Mesothelial cell of epicardium (in vitro differentiated cells): ENCODE results near the gene ATRNL1. TPM values are rescaled to one million over a fixed set of nuclear protein-coding genes. Genes with fewer than 3 reads are reported as not detected.

Source experiments
- DNase-seq, 2 experiments: peaks; one replicate each; pipeline ENCODE4 v3.0.0; 2021; ENCODE audit warnings: low spot score in 2 of 2; ENCODE audit not compliant: unreplicated experiment in 2 of 2
- H3K27ac Mint-ChIP-seq: 2 replicates; pipeline ENCODE4 v1.8.0; 2021; ENCODE audit warnings: mixed read lengths
- H3K27me3 Mint-ChIP-seq: 2 replicates; pipeline ENCODE4 v1.8.0; 2021; ENCODE audit warnings: low read depth, mixed read lengths
- H3K36me3 Mint-ChIP-seq: 2 replicates; pipeline ENCODE4 v1.8.0; 2021; ENCODE audit warnings: mixed read lengths
- H3K4me1 Mint-ChIP-seq: 2 replicates; pipeline ENCODE4 v1.8.0; 2021; ENCODE audit warnings: mixed read lengths
- H3K4me3 Mint-ChIP-seq: 2 replicates; pipeline ENCODE4 v1.8.0; 2021; ENCODE audit warnings: mild to moderate bottlenecking, moderate library complexity, mixed read lengths
- H3K9me3 Mint-ChIP-seq: 2 replicates; pipeline ENCODE4 v1.8.0; 2021; ENCODE audit warnings: mixed read lengths
- CTCF ChIP-seq: fragments of 200-600 bp; sonication (generic); IDR thresholded peaks from one replicate; pipeline ENCODE4 v1.5.0; 2021; ENCODE audit warnings: antibody characterized with exemption; ENCODE audit not compliant: unreplicated experiment
- total RNA-seq: library from RNA; stranded (reverse); gene quantifications from 3 replicates; pipeline ENCODE4 v1.2.1, GENCODE V29; 2021

ATRNL1 gene
- total RNA-seq, 1 donor from 2014 or later, result 39.6 TPM

- Mint-ChIP-seq H3K4me1 (no peaks in the 10 kb centered on the region), H3K9me3 (peaks cover 11% of the 10 kb centered on the region), H3K4me3 (no peak overlapping the region), H3K36me3 (no peaks in the 10 kb centered on the region), H3K27me3 (peaks cover 27% of the 10 kb centered on the region), H3K27ac (no peak overlapping the region)
- DNase-seq, result no peak
- no peak for TF ChIP-seq CTCF
Measured at GRCh38 chr10:115992236-115992986, 899.2 kb downstream of the ATRNL1 start.

GRCh38 chr10:115996031-115996430 is 902.9 kb downstream of the ATRNL1 start:
- no peak for TF ChIP-seq CTCF
- H3K27me3 Mint-ChIP-seq, result peaks cover 19% of the 10 kb centered on the region
- H3K27ac Mint-ChIP-seq, result no peak overlapping the region
- no peak for DNase-seq
- H3K4me3 Mint-ChIP-seq, result no peak overlapping the region
- no peaks in the 10 kb centered on the region for H3K36me3 Mint-ChIP-seq
- peaks cover 12% of the 10 kb centered on the region for H3K4me1 Mint-ChIP-seq
- H3K9me3 Mint-ChIP-seq, result no peaks in the 10 kb centered on the region

GRCh38 chr10:115998301-115998700 is 905.1 kb downstream of the ATRNL1 start:
- Mint-ChIP-seq H3K27ac (no peak overlapping the region), H3K4me1 (peaks cover 26% of the 10 kb centered on the region), H3K27me3 (peaks cover 13% of the 10 kb centered on the region), H3K4me3 (no peak overlapping the region), H3K9me3 (no peaks in the 10 kb centered on the region), H3K36me3 (no peaks in the 10 kb centered on the region)
- no peak for TF ChIP-seq CTCF
- DNase-seq, result no peak

Other genes starting within 250 kb of the ATRNL1 start
- gene TRUB1, start 155.2 kb upstream of the ATRNL1 start, total RNA-seq, result 20.5 to 23.6 TPM (median 21.4 TPM) in 3 replicates